Ishikawa (cell line): Measurements from ENCODE around the gene LPAR3.

Source experiments
- CEBPB ChIP-seq: IDR thresholded peaks from 2 replicates; pipeline ENCODE4 v1.6.1; 2012
- CREB1 ChIP-seq: IDR thresholded peaks from 2 replicates; pipeline ENCODE4 v1.6.1; 2012; ENCODE audit warnings: low read depth
- EGR1 ChIP-seq: IDR thresholded peaks from 2 replicates; pipeline ENCODE4 v1.6.1; 2012
- EP300 ChIP-seq: IDR thresholded peaks from 2 replicates; pipeline ENCODE4 v1.6.1; 2012; ENCODE audit warnings: borderline replicate concordance
- FOXM1 ChIP-seq: IDR thresholded peaks from 2 replicates; pipeline ENCODE4 v1.6.1; 2012; ENCODE audit warnings: low read depth, borderline replicate concordance
- MAX ChIP-seq: IDR thresholded peaks from 2 replicates; pipeline ENCODE4 v1.6.1; 2012
- NFIC ChIP-seq: IDR thresholded peaks from 2 replicates; pipeline ENCODE4 v1.6.1; 2012
- RAD21 ChIP-seq: IDR thresholded peaks from 2 replicates; pipeline ENCODE4 v1.6.1; 2012; ENCODE audit warnings: low read depth
- REST ChIP-seq: IDR thresholded peaks from 2 replicates; pipeline ENCODE4 v1.6.1; 2012; ENCODE audit warnings: low read depth, mild to moderate bottlenecking
- TAF1 ChIP-seq: IDR thresholded peaks from 2 replicates; pipeline ENCODE4 v1.6.1; 2012; ENCODE audit warnings: low read depth, mild to moderate bottlenecking
- TCF12 ChIP-seq: IDR thresholded peaks from 2 replicates; pipeline ENCODE4 v1.6.1; 2012; ENCODE audit warnings: low read depth
- TEAD4 ChIP-seq: IDR thresholded peaks from 2 replicates; pipeline ENCODE4 v1.6.1; 2012
- USF1 ChIP-seq: IDR thresholded peaks from 2 replicates; pipeline ENCODE4 v1.6.1; 2012
- YY1 ChIP-seq: IDR thresholded peaks from 2 replicates; pipeline ENCODE4 v1.6.1; 2012; ENCODE audit warnings: low read depth
- ZBTB7A ChIP-seq: IDR thresholded peaks from 2 replicates; pipeline ENCODE4 v1.6.1; 2012; ENCODE audit warnings: low read depth

Gene LPAR3

GRCh38 chr1:84930831-84931230 is 37.8 kb upstream of the LPAR3 start:
- no peak for TF ChIP-seq ZBTB7A
- no peak for TF ChIP-seq CEBPB
- TF ChIP-seq RAD21 = no peak
- no peak for TF ChIP-seq EP300
- no peak for TF ChIP-seq YY1
- no peak for TF ChIP-seq USF1
- no peak for TF ChIP-seq TAF1
- TF ChIP-seq REST = no peak
- TF ChIP-seq FOXM1 = no peak
- no peak for TF ChIP-seq CREB1
- no peak for TF ChIP-seq MAX
- TF ChIP-seq TCF12 = no peak
- no peak for TF ChIP-seq NFIC
- TF ChIP-seq EGR1 = no peak
- no peak for TF ChIP-seq TEAD4

DNA sequence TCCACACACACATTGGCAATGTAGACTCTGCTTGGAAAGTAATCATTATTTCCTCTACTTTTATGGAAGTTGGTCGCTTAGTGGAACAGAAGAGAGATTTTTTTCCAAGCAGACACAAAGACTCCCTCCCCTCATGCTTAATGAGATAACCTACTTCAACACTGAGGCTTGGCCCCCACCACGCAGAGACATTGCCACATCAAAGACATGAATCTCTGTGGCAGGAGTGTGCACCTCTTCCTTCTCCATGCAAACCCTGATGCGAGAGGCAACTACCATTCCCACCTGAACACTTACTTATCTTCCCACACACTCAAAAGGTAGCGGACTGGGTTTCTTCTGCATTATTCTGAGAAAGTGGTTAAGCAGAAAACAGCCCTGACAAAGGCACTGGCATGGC is 37.3 kb upstream of the LPAR3 start:
- TF ChIP-seq RAD21 (no peak), CEBPB (no peak), EGR1 (no peak), NFIC (no peak), TEAD4 (no peak), FOXM1 (no peak), ZBTB7A (no peak), YY1 (no peak), TCF12 (no peak), EP300 (no peak), TAF1 (no peak), USF1 (no peak), MAX (no peak), CREB1 (no peak), REST (no peak)

GRCh38 chr1:84929581-84929980 is 36.6 kb upstream of the LPAR3 start:
- TF ChIP-seq FOXM1 = no peak
- no peak for TF ChIP-seq TCF12
- no peak for TF ChIP-seq ZBTB7A
- TF ChIP-seq YY1 = no peak
- TF ChIP-seq TAF1 = no peak
- TF ChIP-seq CREB1 = no peak
- no peak for TF ChIP-seq CEBPB
- no peak for TF ChIP-seq MAX
- TF ChIP-seq NFIC = no peak
- no peak for TF ChIP-seq TEAD4
- no peak for TF ChIP-seq USF1
- no peak for TF ChIP-seq EGR1
- TF ChIP-seq REST = no peak
- no peak for TF ChIP-seq EP300

GRCh38 chr1:84928979-84929378 is 36.0 kb upstream of the LPAR3 start:
- TF ChIP-seq CREB1 (no peak), YY1 (no peak), EGR1 (no peak)
